Fibroblast of villous mesenchyme (primary cell): ENCODE results near the gene ITGB1. TPM values are rescaled to one million over a fixed set of nuclear protein-coding genes. Genes with fewer than 3 reads are reported as not detected.

Source experiments
- DNase-seq: peaks from one replicate; pipeline ENCODE4 v3.0.0-alpha.2; 2010; ENCODE audit warnings: low read depth
- H3K4me3 ChIP-seq: 2 replicates; pipeline ENCODE4 v1.5.1; 2011; ENCODE audit warnings: low read depth, mild to moderate bottlenecking, low read length
- total RNA-seq: library from RNA; depleted of rRNA; stranded (reverse); fragments of >200 nt; gene quantifications from 2 replicates; pipeline ENCODE4 v1.2.3, GENCODE V29; 2012
- TF ChIP-seq, protein P1 (sequence below): IDR thresholded peaks from 2 replicates; pipeline ENCODE4 v1.5.1; 2012; ENCODE audit warnings: low read depth, mild to moderate bottlenecking, low read length; ENCODE audit not compliant: insufficient read depth

Gene ITGB1
- total RNA-seq, 1 donor, result 1,757 TPM

DNA sequence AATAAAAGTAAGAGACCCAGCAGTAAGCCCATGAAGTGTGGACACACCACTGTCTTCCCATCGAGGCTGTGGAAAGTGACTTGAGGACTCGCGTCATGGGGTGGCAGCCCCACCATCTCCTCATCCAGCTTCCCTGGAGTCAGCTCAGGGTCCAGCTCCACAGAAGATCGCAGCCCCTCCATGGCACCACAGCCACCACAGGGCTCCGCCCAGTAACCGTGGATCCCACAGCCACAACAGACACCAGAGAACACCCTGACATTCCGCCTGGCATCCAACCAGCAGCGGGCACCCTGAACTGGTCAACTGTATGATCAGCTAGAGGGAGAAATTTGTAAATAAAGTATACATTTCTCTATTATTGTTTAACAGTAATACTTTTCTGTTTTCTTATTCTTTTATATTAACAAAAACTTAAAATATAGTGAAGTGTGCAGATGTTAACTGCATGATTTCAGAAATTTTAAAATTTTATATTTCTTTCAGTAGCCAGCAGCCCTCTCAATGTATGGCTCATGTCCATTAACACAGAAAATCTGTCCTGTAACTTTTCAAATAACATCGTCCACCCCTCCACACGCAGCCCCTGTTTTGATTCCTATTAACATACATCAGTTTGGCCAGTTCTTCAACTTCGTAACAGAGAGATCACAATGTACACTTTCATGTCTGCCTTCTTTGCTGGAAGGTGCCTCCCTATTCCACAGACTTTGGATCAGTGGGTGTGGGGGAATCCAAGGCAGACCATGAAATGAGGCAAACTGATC, 69.7 kb downstream of the ITGB1 start:
- DNase-seq, result no peak
- no peak overlapping the region for H3K4me3 ChIP-seq
- TF ChIP-seq, protein P1, sequence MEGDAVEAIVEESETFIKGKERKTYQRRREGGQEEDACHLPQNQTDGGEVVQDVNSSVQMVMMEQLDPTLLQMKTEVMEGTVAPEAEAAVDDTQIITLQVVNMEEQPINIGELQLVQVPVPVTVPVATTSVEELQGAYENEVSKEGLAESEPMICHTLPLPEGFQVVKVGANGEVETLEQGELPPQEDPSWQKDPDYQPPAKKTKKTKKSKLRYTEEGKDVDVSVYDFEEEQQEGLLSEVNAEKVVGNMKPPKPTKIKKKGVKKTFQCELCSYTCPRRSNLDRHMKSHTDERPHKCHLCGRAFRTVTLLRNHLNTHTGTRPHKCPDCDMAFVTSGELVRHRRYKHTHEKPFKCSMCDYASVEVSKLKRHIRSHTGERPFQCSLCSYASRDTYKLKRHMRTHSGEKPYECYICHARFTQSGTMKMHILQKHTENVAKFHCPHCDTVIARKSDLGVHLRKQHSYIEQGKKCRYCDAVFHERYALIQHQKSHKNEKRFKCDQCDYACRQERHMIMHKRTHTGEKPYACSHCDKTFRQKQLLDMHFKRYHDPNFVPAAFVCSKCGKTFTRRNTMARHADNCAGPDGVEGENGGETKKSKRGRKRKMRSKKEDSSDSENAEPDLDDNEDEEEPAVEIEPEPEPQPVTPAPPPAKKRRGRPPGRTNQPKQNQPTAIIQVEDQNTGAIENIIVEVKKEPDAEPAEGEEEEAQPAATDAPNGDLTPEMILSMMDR, result no peak

DNA sequence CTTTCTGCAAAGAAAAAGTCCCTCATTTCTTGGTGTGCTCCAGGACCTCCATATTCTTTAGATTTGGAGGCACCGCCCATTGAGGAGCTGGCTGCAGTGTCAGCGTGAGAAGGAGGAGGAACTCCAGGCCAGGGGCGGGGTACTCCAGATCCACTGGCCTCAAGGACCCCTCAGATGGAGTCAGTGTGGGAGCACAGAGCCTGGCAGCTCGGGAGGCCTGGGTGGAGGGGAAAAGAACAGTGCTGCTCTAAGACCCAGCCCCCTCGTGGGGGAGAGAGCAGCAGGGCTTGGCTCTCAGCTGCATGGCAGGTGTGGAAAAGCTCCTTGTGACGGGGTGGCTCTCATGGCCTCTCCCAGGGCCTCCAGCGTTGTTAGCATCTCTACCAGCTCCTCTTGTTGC, 70.5 kb downstream of the ITGB1 start:
- H3K4me3 ChIP-seq, result no peak overlapping the region
- TF ChIP-seq, protein P1, result no peak
- no peak for DNase-seq

DNA sequence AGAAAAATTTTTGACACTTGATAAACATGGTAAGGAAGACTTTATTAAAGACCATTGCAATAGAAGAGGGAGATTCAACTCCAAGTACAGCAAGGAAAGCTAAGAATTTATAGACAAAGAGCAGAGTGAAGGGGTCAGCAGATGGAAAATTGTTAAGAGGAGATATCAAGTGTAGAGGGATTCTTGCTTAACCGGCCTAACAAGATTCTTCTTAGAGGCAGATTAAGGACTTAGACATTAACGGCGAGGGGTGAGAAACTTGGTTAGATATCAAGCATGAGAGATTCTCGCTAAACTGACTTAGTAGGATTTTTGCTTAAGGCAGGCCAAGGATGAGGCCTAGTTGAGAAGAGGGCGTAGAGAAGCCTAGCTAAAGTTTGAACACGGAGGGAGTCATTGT, 76.0 kb downstream of the ITGB1 start:
- no peak overlapping the region for H3K4me3 ChIP-seq
- TF ChIP-seq, protein P1, result no peak
- no peak for DNase-seq

DNA sequence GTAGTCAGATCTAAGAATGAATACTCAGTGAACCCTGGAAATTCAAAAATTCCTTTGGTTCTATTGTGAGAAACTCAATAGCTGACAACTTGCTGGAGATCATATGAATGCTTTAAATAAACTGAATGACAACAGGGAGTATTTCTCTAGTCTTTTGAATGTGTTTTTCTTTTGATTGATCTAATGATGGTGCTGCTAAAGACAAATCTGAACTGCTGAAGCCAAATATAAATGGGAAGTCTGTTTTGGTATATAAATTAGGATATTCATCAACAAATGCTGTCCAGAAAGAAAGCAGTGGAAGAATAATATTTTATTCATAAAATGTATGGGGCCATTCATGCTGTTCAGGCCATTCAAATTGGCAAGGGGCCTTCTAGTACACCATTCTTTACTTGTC, 79.4 kb downstream of the ITGB1 start:
- TF ChIP-seq, protein P1, result no peak
- H3K4me3 ChIP-seq, result no peak overlapping the region
- DNase-seq, result no peak

DNA sequence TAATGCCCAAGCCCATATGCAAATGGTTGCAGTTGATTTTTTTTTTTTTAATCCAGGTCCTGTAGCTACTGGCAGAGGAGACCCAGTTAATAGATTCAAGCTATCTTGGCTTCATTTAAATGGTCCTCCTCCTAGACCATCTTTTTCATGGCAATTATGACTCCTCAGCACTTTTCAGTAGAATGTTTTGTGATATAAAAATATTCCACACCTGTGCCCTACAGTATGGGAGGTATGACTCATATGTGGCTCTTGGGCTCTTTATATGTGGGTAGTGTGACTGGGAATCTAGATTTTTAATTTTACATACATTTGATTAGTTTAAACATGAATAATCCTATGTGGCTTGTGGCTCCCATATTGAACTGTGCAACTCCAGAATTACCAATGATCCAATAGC, 80.1 kb downstream of the ITGB1 start:
- TF ChIP-seq, protein P1, result no peak
- H3K4me3 ChIP-seq, result no peak overlapping the region
- DNase-seq, result no peak

DNA sequence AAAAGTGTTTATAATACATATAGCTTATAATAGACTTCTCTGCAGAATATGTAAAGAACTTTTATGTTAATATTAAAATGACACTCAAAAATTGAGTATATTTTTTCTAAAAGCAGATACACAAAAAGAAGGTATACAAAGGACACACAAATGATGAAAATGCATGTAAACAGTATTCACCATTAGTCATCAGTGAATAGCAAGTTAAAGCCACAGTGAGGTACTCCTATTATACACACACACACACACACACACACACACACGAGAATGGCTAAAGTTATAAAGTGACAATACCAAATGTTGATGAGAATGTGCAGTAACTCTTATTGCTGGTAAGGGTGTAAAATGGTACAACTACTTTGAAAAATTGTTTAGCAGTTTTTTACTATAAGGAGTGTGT, 92.9 kb downstream of the ITGB1 start:
- DNase-seq, result no peak
- TF ChIP-seq, protein P1, result no peak
- no peak overlapping the region for H3K4me3 ChIP-seq

DNA sequence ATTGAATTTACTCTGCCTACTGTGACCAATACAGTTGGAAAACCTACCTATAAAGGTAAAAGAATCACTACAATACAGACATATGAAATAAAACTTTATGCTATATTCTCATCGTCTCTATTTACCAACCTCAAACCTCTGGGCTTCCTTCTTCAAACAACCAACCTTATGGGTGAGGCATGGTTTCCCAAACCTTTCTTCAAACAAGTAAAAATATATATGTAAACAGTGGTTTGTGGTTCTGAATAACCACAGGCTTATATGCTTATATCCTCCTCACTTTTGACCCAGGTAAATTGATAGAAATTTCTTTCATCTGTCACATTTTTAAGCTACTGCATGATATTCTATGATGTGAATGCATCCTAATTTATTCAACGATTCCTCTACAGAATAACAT, 103.6 kb downstream of the ITGB1 start:
- DNase-seq, result no peak
- TF ChIP-seq, protein P1, result no peak
- no peak overlapping the region for H3K4me3 ChIP-seq
